ENCODE results near the gene LACTB.
A peak's percentile ranks its signal among the peaks of the same experiment; 100 is the strongest.

LACTB gene

GRCh38 chr15:63190769-63191649, 69.3 kb downstream of the LACTB start:
- Histone ChIP-seq H3K36me3 (ENCODE audit: control insufficient read depth, insufficient read depth, low read length) (no peaks in the 10 kb centered on the region), H3K4me1 (ENCODE audit: control insufficient read depth, insufficient read depth, low read length) (peaks cover 27% of the 10 kb centered on the region), H3K9ac (ENCODE audit: low read length) (no peak overlapping the region), H3K4me3 (ENCODE audit: low read depth, low read length) (peak overlapping the region; percentile 89), H3K27ac (ENCODE audit: low read depth, low read length) (no peak overlapping the region), H3K9me3 (ENCODE audit: control insufficient read depth, insufficient read depth, low read depth, low read length) (no peaks in the 10 kb centered on the region), H3K27me3 (ENCODE audit: control insufficient read depth, insufficient read depth, low read length) (no peaks in the 10 kb centered on the region)

Measured in HUES6 (cell line).